HG02970 (cell line): ENCODE results near the gene ANKMY1.

Experiments used
- ATAC-seq: cut with Tn5 transposase; IDR thresholded peaks from one replicate; pipeline ENCODE4 v1.9.1; 2021; ENCODE audit warnings: mild to moderate bottlenecking, moderate library complexity, moderate number of reproducible peaks; ENCODE audit not compliant: unreplicated experiment, low FRiP score

ANKMY1 gene

DNA sequence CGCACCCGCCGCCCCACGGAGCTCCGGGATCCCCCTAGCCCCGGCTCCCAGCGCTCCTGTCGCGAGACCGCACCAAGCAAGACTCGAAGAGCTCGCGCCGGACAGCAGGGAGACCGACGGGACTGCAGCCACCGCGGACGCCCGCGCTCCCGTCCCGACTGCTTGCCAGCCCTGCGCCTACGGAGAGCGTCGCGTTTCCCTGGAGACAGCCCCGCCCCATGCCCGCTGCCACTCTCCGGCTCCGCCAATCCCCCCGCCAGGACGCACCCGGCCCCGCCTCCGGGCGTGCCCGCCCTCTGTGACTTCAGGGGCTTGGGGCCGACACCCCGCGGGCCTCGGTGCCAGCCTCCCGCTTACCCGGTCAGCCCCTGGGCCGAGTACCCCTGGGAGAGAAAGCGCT is at the start of gene ANKMY1:
Gene ANKMY1 (minus strand): TSS at position 181 of the 400 bp plus-strand sequence. CDS start 653 bp downstream, outside the sequence.
- ATAC-seq: no peak

- ATAC-seq: no peak
These were observed 48.3 kb upstream of the ANKMY1 start for GRCh38 chr2:240605867-240606743.

GRCh38 chr2:240604939-240605716 is 47.3 kb upstream of the ANKMY1 start:
- no peak for ATAC-seq

DNA sequence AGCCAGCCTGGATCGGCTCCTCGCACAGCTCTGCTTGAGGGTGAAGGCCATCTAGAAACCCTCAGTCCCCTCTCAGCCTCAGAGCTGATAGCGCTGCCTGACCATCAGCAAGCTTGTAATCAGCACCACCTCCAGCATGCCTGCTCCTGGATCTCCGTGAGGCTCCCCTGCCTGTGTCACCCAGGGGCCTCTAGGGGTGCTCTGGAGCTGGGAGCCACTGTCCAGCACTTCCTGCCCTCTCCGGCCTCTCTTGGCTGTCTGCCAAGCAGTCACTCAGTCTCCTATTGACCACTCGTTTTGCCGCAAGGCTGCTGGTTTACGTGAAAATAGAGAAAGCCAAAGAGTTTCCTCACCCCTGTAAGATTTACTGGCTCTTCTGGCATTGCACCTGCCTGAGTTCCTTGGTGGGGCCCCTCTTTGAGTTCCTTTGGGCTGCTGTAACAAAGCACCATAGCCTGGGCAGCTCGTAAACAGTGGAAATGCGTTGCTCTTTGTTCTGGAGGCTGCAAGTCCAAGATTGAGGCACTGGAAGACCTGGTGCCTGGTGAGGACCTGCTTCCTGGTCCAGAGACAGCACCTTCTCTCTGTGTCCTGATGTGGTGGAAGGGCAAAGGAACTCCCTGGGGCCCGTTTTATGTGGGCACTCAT is 46.6 kb upstream of the ANKMY1 start:
- no peak for ATAC-seq

- no peak for ATAC-seq
These were observed 46.1 kb upstream of the ANKMY1 start for GRCh38 chr2:240603846-240604245.

DNA sequence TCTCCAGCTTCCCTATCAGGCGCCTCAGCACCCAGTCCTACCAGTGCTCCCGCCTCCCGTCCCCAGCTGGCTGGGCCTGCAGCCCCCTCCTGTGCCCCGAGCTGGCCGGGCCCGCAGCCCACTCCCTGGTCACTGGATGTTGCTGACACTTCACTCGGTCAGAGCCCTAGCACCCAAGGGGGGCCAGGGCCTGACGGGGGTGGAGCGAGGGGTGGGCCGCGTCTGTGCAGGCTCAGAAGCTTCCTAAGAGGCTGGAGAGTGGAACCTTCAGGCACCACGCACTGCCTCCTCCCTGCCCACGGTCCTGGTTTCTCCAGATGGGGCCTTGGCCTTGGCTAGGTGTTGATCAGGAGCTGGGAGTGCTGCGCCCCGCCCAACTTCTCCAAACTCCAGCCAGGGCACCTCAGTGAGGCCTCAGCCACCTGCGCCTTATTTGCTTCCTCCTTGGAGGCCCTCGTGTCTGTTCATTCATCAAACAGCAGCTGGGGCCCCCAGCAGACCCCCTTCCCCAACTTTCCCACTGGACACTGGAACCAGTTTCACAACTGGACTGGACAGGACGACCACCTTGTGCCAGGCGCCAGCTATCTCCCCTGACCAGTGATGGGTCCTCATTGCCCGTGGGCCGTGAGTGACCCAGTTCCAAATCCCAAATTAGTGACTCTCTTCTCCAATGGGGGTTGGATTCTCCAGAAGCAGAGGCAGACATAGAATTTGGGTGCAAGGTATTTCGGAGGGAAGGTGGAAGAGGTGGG is 45.5 kb upstream of the ANKMY1 start:
- no peak for ATAC-seq

GRCh38 chr2:240602266-240603050 is 44.7 kb upstream of the ANKMY1 start:
- ATAC-seq: no peak

GRCh38 chr2:240601831-240602160 is 44.0 kb upstream of the ANKMY1 start:
- ATAC-seq: no peak

- ATAC-seq: no peak
These were observed 43.5 kb upstream of the ANKMY1 start for GRCh38 chr2:240601061-240601830.

DNA sequence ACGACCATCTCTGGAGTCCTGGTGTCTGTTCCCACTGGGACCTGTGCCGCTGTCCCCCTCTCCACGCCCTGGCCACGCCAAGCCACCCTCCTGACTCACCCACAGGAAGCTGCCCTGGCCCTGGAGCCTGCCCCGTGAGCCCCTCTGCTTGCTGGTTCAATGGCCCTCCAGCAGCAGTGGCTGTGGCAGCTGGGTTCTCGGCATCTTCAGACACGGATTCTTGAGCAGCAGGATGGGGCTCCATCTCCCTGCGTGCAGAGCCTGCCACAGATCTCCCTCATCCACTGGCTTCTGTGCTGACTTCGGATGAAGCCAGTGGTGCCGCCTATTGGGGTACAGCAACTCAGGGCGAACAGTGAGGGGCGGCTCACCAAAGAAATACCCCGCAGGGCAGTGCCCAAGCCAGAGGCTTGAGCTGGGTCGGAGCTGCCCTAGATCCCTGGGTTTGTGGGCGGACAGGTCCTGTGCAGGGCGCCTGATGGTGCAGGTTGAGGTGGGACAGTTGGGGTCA is 42.7 kb upstream of the ANKMY1 start:
- no peak for ATAC-seq

DNA sequence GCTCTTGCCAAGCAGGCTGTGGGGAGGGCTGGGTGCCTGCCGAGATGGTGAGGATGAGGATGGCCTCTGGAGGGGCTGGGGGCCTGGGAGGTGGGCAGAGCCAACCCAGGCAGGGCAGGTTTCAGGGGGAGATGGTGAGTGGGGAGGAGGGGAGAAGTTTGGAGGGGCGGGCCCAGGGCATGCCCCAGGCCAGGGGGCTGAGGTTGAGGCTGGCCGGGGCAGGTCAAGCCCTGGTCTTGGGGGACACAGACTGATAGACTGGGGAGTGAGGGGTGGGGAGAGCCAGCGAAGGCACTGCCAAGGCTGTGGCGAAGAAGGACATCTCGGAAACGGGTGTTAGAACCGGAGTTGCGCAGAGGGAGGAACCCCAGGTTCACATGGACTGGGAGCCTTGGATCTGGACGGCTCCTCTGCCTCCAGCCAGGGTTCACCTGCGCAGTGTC is 41.4 kb upstream of the ANKMY1 start:
- no peak for ATAC-seq

GRCh38 chr2:240598311-240598911 is 40.6 kb upstream of the ANKMY1 start:
- ATAC-seq: no peak

DNA sequence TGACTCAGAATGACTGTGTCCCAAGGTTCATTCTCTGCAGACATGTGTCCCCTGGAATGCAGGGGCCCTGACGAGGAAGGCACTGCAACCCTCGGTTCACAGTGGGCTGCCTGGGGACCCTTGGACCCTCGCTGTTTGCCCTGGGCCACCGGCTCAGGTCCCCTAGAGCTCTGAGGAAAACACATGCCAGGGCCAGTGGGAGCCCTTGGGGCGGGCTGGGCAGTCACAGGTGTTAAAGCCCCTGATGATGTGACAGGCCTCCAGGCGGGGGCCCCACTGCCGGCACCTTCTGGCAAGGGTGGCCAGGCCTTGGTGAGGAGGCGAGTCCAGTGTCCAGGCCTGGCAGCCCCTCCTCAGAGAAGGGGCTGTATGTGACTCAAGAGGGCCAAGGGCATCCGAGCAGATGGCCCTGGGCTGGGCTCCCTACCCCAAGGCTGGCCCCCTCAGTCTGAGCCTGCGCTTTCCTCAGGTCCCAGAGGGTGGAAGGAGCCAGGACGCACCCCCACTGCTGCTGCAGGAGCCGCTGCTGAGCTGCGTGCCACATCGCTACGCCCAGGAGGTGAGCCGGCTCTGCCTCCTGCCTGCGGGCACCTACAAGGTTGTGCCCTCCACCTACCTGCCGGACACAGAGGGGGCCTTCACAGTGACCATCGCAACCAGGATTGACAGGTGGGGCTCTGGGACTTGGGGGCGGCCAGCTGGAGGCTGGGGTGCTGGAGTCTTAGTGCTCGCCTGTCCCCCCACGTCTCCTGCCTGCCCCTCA is 39.8 kb upstream of the ANKMY1 start:
- ATAC-seq: no peak

- ATAC-seq: no peak
These were observed 39.2 kb upstream of the ANKMY1 start for GRCh38 chr2:240597054-240597418.

GRCh38 chr2:240596491-240596931 is 38.7 kb upstream of the ANKMY1 start:
- no peak for ATAC-seq

- no peak for ATAC-seq
These were observed 38.3 kb upstream of the ANKMY1 start for GRCh38 chr2:240596080-240596460.

GRCh38 chr2:240595381-240596079 is 37.7 kb upstream of the ANKMY1 start:
- ATAC-seq: no peak
